Vagina (tissue), 2 donors: ENCODE results near the gene SPECC1L.

Experiments used
- CTCF ChIP-seq, 3 experiments: fragments of 450-650 bp in 2 of 3; fragments of 200-600 bp in 1 of 3; sonication (generic) in 1 of 3; IDR thresholded peaks; one replicate each; pipeline ENCODE4 v1.5.1; 2017 to 2019; ENCODE audit warnings: antibody characterized with exemption in 3 of 3, mild to moderate bottlenecking in 2 of 3, moderate library complexity in 2 of 3
- POLR2A ChIP-seq, 2 donors: fragments of 450-650 bp; IDR thresholded peaks; one replicate each; pipeline ENCODE4 v1.6.1; 2017; ENCODE audit warnings: antibody characterized with exemption in 2 of 2, mild to moderate bottlenecking in 2 of 2, moderate library complexity in 2 of 2

GRCh38 chr22:24414523-24414922 lies 143.9 kb downstream of the SPECC1L start:
- TF ChIP-seq CTCF (IDR thresholded peaks at IDR 0.05), result no peak
- no peak for TF ChIP-seq POLR2A (IDR thresholded peaks at IDR 0.05)
